Mucosa of descending colon (tissue), 3 donors: Measurements from ENCODE around the gene PLA2G6. TPM values are rescaled to one million over a fixed set of nuclear protein-coding genes. Genes with fewer than 3 reads are reported as not detected.

Experiments used
- ATAC-seq: fragments of 200-7000 bp; cut with Tn5 transposase; one replicate; pipeline ENCODE4 v1.9.1; 2020; ENCODE audit warnings: mild to moderate bottlenecking, moderate library complexity
- DNase-seq, 3 donors: peaks; one replicate each; pipeline ENCODE4 v3.0.0-alpha.2; 2020
- H3K36me3 ChIP-seq: fragments of 200-600 bp; one replicate; pipeline ENCODE4 v1.8.0; 2021; ENCODE audit warnings: low read depth, mild to moderate bottlenecking
- H3K4me1 ChIP-seq: fragments of 200-600 bp; one replicate; pipeline ENCODE4 v1.8.0; 2021; ENCODE audit warnings: low read depth, mild to moderate bottlenecking
- H3K4me3 ChIP-seq: fragments of 200-600 bp; one replicate; pipeline ENCODE4 v1.8.0; 2021; ENCODE audit warnings: mild to moderate bottlenecking
- H3K9me3 ChIP-seq: fragments of 200-600 bp; one replicate; pipeline ENCODE4 v1.8.0; 2021; ENCODE audit warnings: mild to moderate bottlenecking
- intact Hi-C, 2 donors: fragments of 100-400 bp; cut with DNase I in 1 of 2; cut with micrococcal nuclease in 1 of 2; formaldehyde crosslinking; loops; one replicate each; pipeline versions ENCODE4 v1.11.0 to v1.11.1; 2022; cut with DNase I, micrococcal nuclease
- total RNA-seq, 3 donors: library from RNA; stranded (reverse); fragmentation: NEBNext Ultra II Directional in 2 of 3; extraction: Animal tissue kit (Norgen Biotek cat#: 25700) in 2 of 3; gene quantifications; one replicate each; pipeline versions ENCODE4 v1.2.1 to v1.2.4, GENCODE V29; 2021 to 2023
- TF ChIP-seq, protein P1 (sequence below): fragments of 200-600 bp; IDR thresholded peaks from one replicate; pipeline ENCODE4 v1.8.0; 2022; ENCODE audit warnings: antibody characterized with exemption, mild to moderate bottlenecking
- donor health status: DM: no; HTN: no; CAD: no; lungs with moderate emphysema.
- donor health status: DM: no; HTN: no; CAD: no.
- donor health status: DM: no; HTN: yes; CAD: no.

Gene PLA2G6
- total RNA-seq, 3 donors from 2014 or later = 28.5 to 38.7 (median 35.9) TPM

DNA sequence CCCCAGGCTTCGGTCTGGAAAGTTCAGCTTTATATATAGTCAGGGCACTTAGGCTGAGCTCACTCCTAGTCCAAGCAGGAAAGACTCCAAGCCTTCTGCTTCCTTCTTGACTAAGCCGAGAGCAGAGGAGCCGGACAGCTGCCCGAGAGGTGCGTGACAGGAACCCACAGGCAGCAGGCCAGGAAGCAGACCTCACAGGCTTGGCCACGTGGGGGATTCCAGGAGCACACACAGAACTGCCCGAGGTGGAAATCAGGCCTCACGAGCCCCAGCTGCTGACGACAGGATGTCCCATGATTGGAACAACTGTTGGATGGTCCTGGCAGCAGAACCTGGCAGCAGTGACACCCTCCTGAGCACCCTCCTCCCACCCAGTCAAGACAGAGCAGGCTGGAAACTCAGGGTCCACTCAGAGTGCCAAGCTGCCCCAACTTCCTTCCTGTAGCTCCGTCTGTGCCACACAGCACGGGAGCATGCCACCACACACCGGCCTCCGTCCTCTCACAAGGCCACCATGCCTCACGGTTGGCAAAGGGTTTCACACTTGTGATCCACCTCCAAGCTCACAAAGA lies 5.4 kb downstream of the PLA2G6 start:
- peaks cover 37% of the 10 kb centered on the region for H3K4me1 ChIP-seq
- intact Hi-C loops = no loop called here
- H3K36me3 ChIP-seq = no peaks in the 10 kb centered on the region
- H3K4me3 ChIP-seq = no peak overlapping the region
- no peaks in the 10 kb centered on the region for H3K9me3 ChIP-seq
- TF ChIP-seq, protein P1, sequence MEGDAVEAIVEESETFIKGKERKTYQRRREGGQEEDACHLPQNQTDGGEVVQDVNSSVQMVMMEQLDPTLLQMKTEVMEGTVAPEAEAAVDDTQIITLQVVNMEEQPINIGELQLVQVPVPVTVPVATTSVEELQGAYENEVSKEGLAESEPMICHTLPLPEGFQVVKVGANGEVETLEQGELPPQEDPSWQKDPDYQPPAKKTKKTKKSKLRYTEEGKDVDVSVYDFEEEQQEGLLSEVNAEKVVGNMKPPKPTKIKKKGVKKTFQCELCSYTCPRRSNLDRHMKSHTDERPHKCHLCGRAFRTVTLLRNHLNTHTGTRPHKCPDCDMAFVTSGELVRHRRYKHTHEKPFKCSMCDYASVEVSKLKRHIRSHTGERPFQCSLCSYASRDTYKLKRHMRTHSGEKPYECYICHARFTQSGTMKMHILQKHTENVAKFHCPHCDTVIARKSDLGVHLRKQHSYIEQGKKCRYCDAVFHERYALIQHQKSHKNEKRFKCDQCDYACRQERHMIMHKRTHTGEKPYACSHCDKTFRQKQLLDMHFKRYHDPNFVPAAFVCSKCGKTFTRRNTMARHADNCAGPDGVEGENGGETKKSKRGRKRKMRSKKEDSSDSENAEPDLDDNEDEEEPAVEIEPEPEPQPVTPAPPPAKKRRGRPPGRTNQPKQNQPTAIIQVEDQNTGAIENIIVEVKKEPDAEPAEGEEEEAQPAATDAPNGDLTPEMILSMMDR = no peak
- no peak for ATAC-seq
- DNase-seq = peak; percentile 55 to 76 (median 61)

DNA sequence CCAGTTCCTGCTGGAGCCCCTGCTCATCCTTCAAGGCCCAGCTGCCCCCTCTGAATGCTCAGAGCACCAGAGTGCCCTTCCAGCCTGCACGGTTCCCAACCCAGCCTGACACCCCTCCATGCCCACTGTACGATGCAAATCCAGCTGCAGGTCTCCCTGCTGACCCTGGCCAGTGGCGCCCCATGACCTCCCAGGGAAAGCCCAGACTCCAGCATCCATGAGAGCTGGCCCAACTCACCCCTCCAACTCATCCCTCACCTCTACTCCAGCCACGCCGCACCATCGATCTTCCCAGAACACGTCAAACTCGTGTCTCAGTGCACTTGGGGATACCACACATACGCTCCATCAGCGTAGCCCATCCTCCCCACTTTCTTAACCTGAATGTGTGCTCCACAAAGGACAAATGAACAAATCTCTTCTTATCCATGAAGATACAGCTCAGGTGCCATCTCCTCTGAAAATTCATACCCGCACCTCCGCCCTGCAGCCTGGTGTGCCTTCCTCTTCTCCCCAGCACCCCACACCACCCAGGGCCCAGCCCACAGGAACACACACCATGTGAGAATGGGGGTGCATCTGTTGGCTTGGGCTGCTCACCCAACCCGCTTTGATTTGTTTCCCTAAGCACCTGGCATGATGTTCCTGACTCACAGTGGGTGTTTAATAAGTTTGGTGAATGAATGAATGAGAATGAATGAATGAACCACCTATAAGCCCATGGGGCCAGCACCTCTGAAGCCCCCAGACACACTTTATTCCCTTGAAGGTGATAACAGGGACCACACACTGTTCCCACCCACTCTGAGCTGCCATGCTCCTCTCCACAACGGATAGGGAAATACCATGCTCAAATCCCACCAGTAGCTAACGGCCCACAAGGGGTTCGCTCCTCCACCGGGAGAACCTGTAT lies 6.2 kb downstream of the PLA2G6 start:
- Histone ChIP-seq H3K4me3 (no peak overlapping the region), H3K36me3 (no peaks in the 10 kb centered on the region), H3K9me3 (no peaks in the 10 kb centered on the region), H3K4me1 (peaks cover 32% of the 10 kb centered on the region)
- no peak for ATAC-seq
- TF ChIP-seq, protein P1 = no peak
- intact Hi-C loops = no loop called here
- peak in 1 of 3 donors; percentile 5 for DNase-seq

DNA sequence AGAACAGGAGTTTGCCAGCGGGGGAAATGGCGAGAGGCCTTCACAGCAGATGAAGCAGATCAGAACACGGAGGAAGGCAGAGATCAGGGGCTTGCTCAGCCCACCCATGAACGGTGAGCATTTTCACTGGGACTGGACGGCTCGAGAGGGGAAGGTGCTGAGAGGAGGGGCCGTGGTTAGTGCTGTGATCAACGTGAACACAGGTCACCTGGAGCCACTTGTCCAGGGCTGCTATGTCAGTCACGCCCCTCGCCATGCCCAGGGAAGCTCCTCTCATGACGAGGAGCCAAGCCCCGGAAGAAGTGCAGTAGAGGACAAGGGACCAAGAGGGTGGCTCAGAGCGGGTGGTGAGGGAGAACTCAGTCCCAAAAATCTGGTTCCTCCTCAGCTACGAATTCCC lies 7.0 kb downstream of the PLA2G6 start:
- DNase-seq (peak in 1 of 3 donors; percentile 6), ATAC-seq (no peak)
- no peaks in the 10 kb centered on the region for H3K9me3 ChIP-seq
- intact Hi-C loops = no loop called here
- H3K4me1 ChIP-seq = peaks cover 29% of the 10 kb centered on the region
- H3K36me3 ChIP-seq = no peaks in the 10 kb centered on the region
- TF ChIP-seq, protein P1 = no peak
- no peak overlapping the region for H3K4me3 ChIP-seq

DNA sequence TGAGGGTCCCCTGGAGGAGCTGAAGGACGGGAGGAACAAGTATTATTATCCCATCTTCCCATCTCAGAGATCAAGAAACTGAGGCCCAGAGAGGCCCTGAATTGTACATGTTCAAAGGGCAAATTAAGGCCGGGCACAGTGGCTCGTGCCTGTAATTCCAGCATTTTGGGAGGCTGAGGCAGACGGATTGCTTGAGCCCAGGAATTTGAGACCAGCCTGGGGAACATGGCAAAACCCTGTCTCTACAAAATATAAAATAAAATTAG lies 8.1 kb downstream of the PLA2G6 start:
- intact Hi-C loops = no loop called here
- no peak overlapping the region for H3K4me3 ChIP-seq
- peaks cover 28% of the 10 kb centered on the region for H3K4me1 ChIP-seq
- TF ChIP-seq, protein P1 = no peak
- ATAC-seq (no peak), DNase-seq (no peak)
- H3K9me3 ChIP-seq = no peaks in the 10 kb centered on the region
- H3K36me3 ChIP-seq = no peaks in the 10 kb centered on the region

DNA sequence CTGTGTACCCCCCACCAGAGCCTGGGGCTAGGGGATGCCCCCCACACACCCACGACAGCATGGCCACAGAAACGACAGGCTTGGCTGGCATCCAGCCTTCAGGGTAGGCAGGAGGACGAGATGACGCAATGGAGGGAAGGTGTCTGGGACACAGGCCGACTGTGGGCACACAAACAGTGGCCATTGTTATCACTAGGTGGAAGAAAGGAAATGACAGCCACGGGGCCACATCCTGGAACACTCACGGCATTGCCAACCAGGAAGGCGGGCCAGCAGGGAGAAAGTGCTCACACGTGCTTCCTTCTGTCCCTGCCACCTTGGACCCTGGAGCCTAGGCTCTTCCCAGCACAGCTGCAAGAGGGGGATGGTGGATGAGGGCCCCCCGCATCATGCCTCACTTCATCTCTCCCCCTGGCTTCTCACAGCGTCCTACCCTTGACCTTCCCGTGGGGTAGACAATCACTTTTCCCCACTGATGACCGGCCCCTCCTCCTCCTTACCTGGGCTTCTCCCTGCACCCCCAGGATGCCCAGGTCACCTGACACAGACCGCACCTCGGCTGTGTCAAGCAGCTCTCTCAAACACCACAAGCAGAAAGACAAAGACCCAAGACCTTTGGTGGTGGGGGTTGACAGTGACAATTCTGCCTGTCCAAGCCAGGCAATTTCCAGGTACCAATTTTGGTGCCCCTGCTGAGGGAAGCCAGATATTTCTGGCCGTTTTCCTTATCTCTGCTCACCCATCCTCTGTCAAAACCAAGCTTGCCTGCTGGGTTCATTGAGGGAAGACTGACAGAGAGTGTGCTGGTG lies 8.6 kb downstream of the PLA2G6 start:
- Histone ChIP-seq H3K36me3 (no peaks in the 10 kb centered on the region), H3K4me3 (no peak overlapping the region), H3K9me3 (no peaks in the 10 kb centered on the region), H3K4me1 (peaks cover 23% of the 10 kb centered on the region)
- ATAC-seq (peak; percentile 88), DNase-seq (peak; percentile 68 to 79 (median 72))
- TF ChIP-seq, protein P1 = no peak
- intact Hi-C loops = no loop called here
